Heart right ventricle (tissue), 16 donors: ENCODE measurements around the gene FAM118B. TPM values are rescaled to one million over a fixed set of nuclear protein-coding genes. Genes with fewer than 3 reads are reported as not detected.
A peak's percentile ranks its signal among the peaks of the same experiment; 100 is the strongest.

Experiments
- ATAC-seq, 8 donors: fragments of 200-7000 bp; cut with Tn5 transposase; one replicate each; pipeline ENCODE4 v1.9.1; 2020; ENCODE audit warnings: mild to moderate bottlenecking in 8 of 8, moderate library complexity in 8 of 8, moderate number of reproducible peaks in 1 of 8
- DNase-seq, 2 donors: peaks; one replicate each; pipeline ENCODE4 v3.0.0-alpha.2; 2020
- H3K27ac ChIP-seq, 10 donors: fragments of 200-600 bp; sonication (generic) in 2 of 10; one replicate each; pipeline versions ENCODE4 v1.5.0 to v1.8.0; 2020 to 2022; ENCODE audit warnings: mild to moderate bottlenecking in 3 of 10
- H3K27me3 ChIP-seq, 7 donors: fragments of 200-600 bp; one replicate each; pipeline ENCODE4 v1.8.0; 2021 to 2022; ENCODE audit warnings: mild to moderate bottlenecking in 2 of 7
- H3K36me3 ChIP-seq, 9 donors: fragments of 200-600 bp; sonication (generic) in 1 of 9; one replicate each; pipeline versions ENCODE4 v1.5.0 to v1.8.0; 2020 to 2022; ENCODE audit warnings: mild to moderate bottlenecking in 2 of 9
- H3K4me1 ChIP-seq, 9 donors: fragments of 200-600 bp; sonication (generic) in 1 of 9; one replicate each; pipeline versions ENCODE4 v1.5.0 to v1.8.0; 2020 to 2022; ENCODE audit warnings: mild to moderate bottlenecking in 4 of 9
- H3K4me3 ChIP-seq, 10 donors: fragments of 200-600 bp; sonication (generic) in 2 of 10; one replicate each; pipeline versions ENCODE4 v1.5.0 to v1.8.0; 2020 to 2022; ENCODE audit warnings: mild to moderate bottlenecking in 7 of 10, moderate library complexity in 2 of 10
- H3K9me3 ChIP-seq, 11 donors: fragments of 200-600 bp in 10 of 11; sonication (generic) in 2 of 11; one replicate each; pipeline versions ENCODE4 v1.5.0 to v1.8.0; 2013 to 2022; ENCODE audit warnings: mild to moderate bottlenecking in 2 of 11, control low read depth in 1 of 11, moderate library complexity in 1 of 11
- WGBS, 2 donors: extraction: QIAGEN DNeasy Blood & Tissue Kit; methylation state at CpG; one replicate each; pipeline ENCODE4 v1.1.7; 2013; ENCODE audit warnings: inconsistent platforms in 1 of 2; 5-methylcytosine and 5-hydroxymethylcytosine counted together
- intact Hi-C, 10 donors: fragments of 100-400 bp; cut with DNase I; formaldehyde crosslinking; loops; one replicate each; pipeline versions ENCODE4 v1.11.1 to v1.14.2; 2022
- polyA plus RNA-seq, 2 donors: library from polyadenylated mRNA; stranded (reverse); fragments of 200-250 nt; gene quantifications; one replicate each; pipeline ENCODE4 v1.2.3, GENCODE V29; 2013
- total RNA-seq, 10 donors: library from RNA; stranded (reverse); fragmentation: NEBNext Ultra II Directional in 3 of 10; extraction: Animal tissue kit (Norgen Biotek cat#: 25700) in 3 of 10; gene quantifications; one replicate each; pipeline versions ENCODE4 v1.2.1 to v1.2.4, GENCODE V29; 2021 to 2023
- TF ChIP-seq, protein P1 (sequence below), 9 donors: fragments of 200-600 bp; sonication (generic) in 2 of 9; IDR thresholded peaks; one replicate each; pipeline versions ENCODE4 v1.5.0 to v1.8.0; 2021 to 2022; ENCODE audit warnings: antibody characterized with exemption in 9 of 9, mild to moderate bottlenecking in 5 of 9, moderate library complexity in 1 of 9
- donor health status: Arrhythmogenic right ventricular cardiomyopathy.
- donor health status: ischemic (EF 13 %, LVEDD 7.1; RV severe dilation, severe dysfunction).
- donor health status: healthy with polysubstance abuse.
- donor health status: DM: no; HTN: yes; CAD: no.
- donor health status: DM: no; HTN: no; CAD: no.
- donor health status: ischemic (EF 25% LVEDD 6.9; RV normal size, moderate dysfunction).
- donor health status: ischemic (EF 25% LVEDD 5.7; RV mildly dilated, moderate dysfunction).
- donor health status: healthy.
- donor health status: DM: yes; HTN: yes; CAD: no.
- donor health status: Ischemic cardiomyopathy.
- donor health status: ischemic (EF 35%, LVEDD 5.7; RV mildly dilated, moderate dysfunction).
- donor health status: nonischemic (EF 11% LVEDD 7.7; RV severe dilation, severe dysfunction).
- donor health status: DM: yes; HTN: yes; CAD: no.
- donor health status: PGD.
- donor health status: ischemic (EF 29% LVEDD 5.4; RV normal size, mild dysfunction).
- donor health status: nonischemic (EF 23%, LVEDD 6.1; RV moderate dilation, normal function).

FAM118B gene
- total and polyA plus RNA-seq, 12 donors = 7.6 to 52.8 (median 22.5) TPM

DNA sequence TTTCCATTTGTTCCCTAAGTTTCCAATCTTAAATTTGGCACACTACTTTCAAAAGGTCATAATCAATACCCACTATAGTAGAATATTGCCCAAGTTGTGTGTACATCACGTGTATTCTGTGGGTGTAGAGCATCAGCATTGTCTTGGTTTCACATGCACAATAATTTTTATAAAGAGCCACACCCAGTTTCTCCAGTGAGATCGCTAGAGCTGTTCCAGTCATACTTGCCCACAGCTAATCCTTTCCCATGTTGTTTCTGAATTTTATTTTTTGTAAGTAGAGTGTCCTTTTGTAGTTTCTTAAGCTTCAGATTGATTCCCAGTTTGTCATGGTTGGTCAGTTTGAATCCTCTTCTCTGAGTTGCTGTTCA lies 13.7 kb downstream of the FAM118B start:
- H3K36me3 ChIP-seq = peaks cover 0 to 12% (median 0%) of the 10 kb centered on the region in 9 donors
- H3K4me1 ChIP-seq = peaks cover 0 to 17% (median 8%) of the 10 kb centered on the region in 9 donors
- DNase-seq (no peak), ATAC-seq (no peak)
- H3K27ac ChIP-seq = peak overlapping the region in 3 of 10 donors; percentile 8 to 71 (median 15)
- WGBS, 2 donors = 87 to 96% methylated on average over 2 of the region's 2 CpGs
- intact Hi-C loops = no loop called here
- no peaks in the 10 kb centered on the region for H3K27me3 ChIP-seq
- no peaks in the 10 kb centered on the region for H3K9me3 ChIP-seq
- TF ChIP-seq, protein P1, sequence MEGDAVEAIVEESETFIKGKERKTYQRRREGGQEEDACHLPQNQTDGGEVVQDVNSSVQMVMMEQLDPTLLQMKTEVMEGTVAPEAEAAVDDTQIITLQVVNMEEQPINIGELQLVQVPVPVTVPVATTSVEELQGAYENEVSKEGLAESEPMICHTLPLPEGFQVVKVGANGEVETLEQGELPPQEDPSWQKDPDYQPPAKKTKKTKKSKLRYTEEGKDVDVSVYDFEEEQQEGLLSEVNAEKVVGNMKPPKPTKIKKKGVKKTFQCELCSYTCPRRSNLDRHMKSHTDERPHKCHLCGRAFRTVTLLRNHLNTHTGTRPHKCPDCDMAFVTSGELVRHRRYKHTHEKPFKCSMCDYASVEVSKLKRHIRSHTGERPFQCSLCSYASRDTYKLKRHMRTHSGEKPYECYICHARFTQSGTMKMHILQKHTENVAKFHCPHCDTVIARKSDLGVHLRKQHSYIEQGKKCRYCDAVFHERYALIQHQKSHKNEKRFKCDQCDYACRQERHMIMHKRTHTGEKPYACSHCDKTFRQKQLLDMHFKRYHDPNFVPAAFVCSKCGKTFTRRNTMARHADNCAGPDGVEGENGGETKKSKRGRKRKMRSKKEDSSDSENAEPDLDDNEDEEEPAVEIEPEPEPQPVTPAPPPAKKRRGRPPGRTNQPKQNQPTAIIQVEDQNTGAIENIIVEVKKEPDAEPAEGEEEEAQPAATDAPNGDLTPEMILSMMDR (IDR thresholded peaks at IDR 0.05) = no peak
- no peak overlapping the region for H3K4me3 ChIP-seq

DNA sequence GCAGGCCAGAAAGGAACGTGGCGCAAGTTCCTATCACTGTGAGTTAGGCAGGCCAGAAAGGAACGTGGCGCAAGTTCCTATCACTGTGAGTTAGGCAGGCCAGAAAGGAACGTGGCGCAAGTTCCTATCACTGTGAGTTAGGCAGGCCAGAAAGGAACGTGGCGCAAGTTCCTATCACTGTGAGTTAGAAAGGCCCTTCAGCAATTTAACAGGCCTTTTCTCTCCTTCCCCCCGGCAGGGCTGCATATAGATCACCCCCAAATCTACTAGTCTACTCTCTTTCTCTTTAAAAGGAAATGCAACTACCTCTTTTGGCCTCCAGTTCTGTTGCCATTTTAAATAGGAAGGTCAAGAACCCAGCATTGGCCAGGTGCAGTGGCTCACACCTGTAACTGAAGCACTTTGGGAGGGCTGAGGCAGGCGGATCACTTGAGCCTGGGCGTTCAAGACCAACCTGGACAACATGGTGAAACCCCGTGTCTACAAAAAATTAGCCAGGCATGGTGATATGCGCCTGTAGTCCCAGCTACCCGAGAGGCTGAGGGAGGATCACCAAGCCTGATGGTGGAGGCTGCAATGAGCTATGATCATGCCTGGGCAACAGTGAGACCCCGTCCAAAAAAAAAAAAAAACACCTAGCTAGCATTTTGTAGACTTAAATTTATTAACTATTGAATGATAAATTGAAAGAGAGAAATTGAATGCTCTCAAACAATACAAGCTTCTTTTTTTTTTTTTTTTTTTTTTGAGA lies 14.9 kb downstream of the FAM118B start:
- Histone ChIP-seq H3K9me3 (no peaks in the 10 kb centered on the region), H3K36me3 (peaks cover 0 to 12% (median 0%) of the 10 kb centered on the region in 9 donors), H3K27me3 (no peaks in the 10 kb centered on the region), H3K4me1 (peaks cover 0 to 30% (median 17%) of the 10 kb centered on the region in 9 donors), H3K27ac (peak overlapping the region in 5 of 10 donors; percentile 18 to 75 (median 53)), H3K4me3 (no peak overlapping the region)
- ATAC-seq (peak in 1 of 8 donors; percentile 52), DNase-seq (no peak)
- TF ChIP-seq, protein P1 (IDR thresholded peaks at IDR 0.05) = no peak
- WGBS, 2 donors = 95% methylated on average over 10 to 11 of the region's 15 CpGs
- intact Hi-C loops = no loop called here

DNA sequence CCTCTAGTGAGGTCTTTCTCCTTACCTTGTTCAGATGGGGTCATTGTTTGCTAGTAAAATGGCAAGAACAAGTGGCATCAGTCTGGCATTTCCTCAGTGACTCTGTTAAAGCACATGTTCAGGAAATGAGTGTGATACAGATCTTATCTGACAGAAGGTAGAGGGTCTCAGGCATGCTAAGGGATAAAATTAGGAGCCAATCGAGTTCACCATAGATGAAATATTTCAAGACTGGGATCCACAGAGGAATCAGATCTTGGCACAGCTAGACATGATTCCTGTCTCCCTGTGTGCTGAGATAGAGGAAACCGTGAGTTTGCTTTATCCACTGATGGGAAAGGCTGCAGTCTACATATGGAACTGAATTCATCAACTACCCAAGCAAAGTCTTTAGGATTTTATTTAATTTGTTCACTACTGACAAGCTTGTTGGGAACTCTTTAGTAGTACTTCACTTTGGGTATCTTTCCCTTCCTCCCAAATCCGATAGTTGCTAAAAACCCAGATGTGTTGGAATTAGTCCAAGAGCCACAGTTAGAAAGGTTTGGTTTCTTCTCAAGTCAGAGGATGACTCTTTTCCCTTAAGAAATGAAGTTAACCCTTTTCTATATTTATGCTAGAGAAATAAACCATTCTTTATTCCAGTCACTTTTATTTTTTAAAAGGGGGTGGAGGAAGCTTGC lies 18.4 kb downstream of the FAM118B start:
- intact Hi-C loops = no loop called here
- Histone ChIP-seq H3K4me3 (no peak overlapping the region), H3K27me3 (no peaks in the 10 kb centered on the region), H3K36me3 (peaks cover 0 to 22% (median 0%) of the 10 kb centered on the region in 9 donors), H3K4me1 (peaks cover 0 to 34% (median 29%) of the 10 kb centered on the region in 9 donors), H3K9me3 (no peaks in the 10 kb centered on the region), H3K27ac (peak overlapping the region in 2 of 10 donors; percentile 16 to 54)
- TF ChIP-seq, protein P1 (IDR thresholded peaks at IDR 0.05) = no peak
- WGBS, 2 donors = 35 to 53% methylated on average over 3 of the region's 3 CpGs
- ATAC-seq = no peak
- no peak for DNase-seq

DNA sequence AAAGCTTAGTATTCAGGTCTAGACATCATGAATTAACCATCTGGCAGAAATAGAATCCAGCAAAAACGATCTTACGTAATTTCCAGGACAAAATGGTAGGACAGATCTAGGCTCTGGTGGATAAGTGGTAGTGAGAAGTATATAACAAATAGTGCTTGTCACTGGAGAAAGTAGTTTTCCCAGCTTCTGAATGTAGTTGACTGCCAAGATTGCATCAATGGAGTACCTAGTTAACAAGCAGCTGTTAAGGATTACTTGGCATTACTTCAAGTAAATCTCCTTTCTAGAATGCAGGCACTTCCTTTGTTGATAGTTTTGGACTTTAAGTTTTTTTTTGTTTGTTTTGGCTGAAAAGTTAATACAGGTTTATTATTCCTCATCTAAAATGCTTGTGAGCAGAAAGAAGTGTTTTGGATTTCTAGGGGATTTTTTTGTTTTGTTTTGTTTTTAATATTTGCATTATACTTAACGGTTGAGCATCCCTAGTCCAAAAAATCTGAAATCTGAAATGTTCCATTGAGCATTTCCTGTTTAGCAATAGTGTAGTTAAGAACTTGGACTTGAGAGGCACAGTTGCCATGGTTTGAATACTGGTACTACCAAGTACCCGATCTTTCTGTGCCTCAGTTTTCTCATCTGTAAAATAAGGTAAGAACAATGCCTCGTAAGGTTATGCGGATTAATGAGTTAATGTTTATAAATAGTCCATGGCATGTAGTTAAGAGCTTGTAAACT lies 20.3 kb downstream of the FAM118B start:
- H3K9me3 ChIP-seq = no peaks in the 10 kb centered on the region
- TF ChIP-seq, protein P1 (IDR thresholded peaks at IDR 0.05) = no peak
- peak overlapping the region in 3 of 10 donors; percentile 11 to 54 (median 36) for H3K27ac ChIP-seq
- peaks cover 0 to 41% (median 5%) of the 10 kb centered on the region in 9 donors for H3K36me3 ChIP-seq
- 55 to 64% methylated on average over 6 of the region's 6 CpGs for WGBS, 2 donors
- DNase-seq (no peak), ATAC-seq (peak in 4 of 8 donors; percentile 27 to 72 (median 39))
- no peak overlapping the region for H3K4me3 ChIP-seq
- peaks cover 0 to 33% (median 29%) of the 10 kb centered on the region in 9 donors for H3K4me1 ChIP-seq
- no peaks in the 10 kb centered on the region for H3K27me3 ChIP-seq
- intact Hi-C loops = no loop called here
